HG03457 (cell line): ENCODE measurements around the gene ASAP2.

Experiments
- ATAC-seq: cut with Tn5 transposase; IDR thresholded peaks from one replicate; pipeline ENCODE4 v1.9.1; 2021; ENCODE audit warnings: moderate number of reproducible peaks; ENCODE audit not compliant: unreplicated experiment

ASAP2 gene

GRCh38 chr2:9205963-9206948 is at the start of gene ASAP2:
ASAP2 (plus strand) TSS chr2:9206812; CDS start chr2:9207105, 293 bp downstream.
- ATAC-seq, result peak; percentile 61

DNA sequence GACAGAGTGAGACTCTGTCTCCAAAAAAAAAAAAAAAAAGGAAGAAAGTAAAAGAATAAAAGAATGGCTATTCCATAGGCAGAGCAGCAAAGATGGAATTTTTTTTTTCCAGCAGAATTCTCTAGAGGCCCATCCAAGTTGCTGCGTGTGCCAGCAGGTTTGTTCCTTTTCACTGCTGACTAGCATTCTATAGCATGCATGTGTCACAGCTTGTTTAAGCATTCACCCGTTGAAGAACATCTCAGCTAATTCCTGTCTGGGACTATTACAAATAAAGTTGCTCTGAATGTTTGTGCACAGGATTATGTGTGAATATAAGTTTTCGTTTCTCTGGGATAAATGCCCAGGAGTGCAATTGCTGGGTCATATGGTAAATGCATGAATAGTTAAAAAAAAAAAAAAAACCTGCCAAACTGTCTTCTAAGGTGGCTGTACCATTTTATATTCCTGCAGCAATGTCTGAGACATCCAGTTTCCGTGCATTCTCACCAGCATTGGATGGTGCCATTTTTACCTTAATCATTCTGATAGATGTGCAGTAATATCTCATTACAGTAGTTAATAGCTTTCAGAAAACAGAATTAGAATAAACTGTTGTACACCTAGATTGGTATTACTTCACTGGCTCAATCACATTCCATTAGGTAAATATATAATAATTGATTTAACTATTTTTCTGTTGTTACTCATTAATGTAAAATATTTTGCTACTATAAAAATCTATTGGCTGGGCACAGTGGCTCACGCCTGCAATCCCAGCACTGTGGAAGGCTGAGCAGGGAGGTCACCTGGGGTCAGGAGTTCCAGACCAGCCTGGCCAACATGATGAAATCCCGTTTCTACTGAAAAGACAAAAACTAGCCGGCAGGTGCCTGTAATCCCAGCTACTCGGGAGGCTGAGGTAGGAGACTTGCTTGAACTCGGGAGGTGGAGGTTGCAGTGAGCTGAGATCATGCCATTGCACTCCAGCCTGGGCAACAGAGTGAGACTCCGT is 47.5 kb upstream of the ASAP2 start:
- ATAC-seq, result no peak

DNA sequence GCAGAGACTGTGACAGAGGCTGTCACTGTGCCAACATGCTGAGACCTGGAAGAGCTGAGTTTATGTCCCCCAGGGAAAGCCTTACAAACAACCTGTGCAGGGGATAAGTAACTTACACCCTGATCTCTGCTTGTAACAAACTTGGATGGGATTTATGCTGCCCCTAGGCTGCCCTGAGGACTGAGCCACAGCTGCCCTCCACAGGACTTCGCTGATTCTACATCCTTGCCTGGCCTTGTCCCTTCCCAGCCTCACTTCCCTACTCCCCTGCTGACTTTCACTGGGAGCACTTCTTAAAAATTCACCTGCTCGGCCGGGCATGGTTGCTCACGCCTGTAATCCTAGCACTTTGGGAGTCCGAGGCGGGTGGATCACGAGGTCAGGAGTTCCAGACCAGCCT is 45.9 kb upstream of the ASAP2 start:
- ATAC-seq, result no peak

DNA sequence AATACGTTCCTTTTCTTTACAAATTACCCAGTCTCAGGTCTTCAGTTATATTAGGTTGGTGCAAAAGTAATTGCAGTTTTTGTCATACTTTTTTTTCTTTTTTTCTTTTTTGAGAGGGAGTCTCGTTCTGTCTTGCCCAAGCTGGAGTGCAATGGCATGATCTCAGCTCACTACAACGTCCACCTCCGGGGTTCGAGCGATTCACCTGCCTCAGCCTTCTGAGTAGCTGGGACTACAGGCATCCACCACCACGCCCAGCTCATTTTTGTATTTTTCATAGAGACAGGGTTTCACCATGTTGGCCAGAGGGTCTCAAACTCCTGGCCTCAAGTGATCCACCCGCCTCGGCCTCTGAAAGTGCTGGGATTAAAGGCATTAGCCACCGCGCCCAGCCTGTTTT is 43.8 kb upstream of the ASAP2 start:
- no peak for ATAC-seq

- ATAC-seq, result no peak
These were observed 43.1 kb upstream of the ASAP2 start for GRCh38 chr2:9163306-9164111.

- ATAC-seq, result no peak
These were observed 42.5 kb upstream of the ASAP2 start for GRCh38 chr2:9164112-9164608.

- ATAC-seq, result no peak
These were observed 41.0 kb upstream of the ASAP2 start for GRCh38 chr2:9165625-9166024.

- no peak for ATAC-seq
These were observed 39.8 kb upstream of the ASAP2 start for GRCh38 chr2:9166579-9167377.

GRCh38 chr2:9167718-9168657 is 38.6 kb upstream of the ASAP2 start:
- ATAC-seq, result no peak

DNA sequence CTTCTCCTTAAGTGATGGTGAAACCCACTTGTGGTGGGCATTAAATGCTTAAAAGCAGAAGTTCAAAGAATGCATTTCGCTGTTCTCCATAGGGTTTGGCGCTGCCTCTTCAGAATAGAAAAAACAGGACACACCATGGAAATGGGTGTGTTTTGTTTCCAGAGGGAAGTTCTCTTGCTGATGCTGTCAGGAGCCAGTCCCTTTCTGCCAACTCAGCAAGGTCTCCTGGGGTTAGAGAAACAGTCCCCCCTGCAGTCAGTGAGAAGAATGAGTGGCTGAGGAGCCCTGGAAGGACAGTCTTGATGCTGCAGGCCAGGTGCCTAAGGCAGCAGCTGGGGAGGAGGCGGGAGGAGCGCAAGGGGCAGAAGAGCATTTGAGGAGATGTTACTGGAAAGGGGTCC is 37.8 kb upstream of the ASAP2 start:
- ATAC-seq, result no peak

DNA sequence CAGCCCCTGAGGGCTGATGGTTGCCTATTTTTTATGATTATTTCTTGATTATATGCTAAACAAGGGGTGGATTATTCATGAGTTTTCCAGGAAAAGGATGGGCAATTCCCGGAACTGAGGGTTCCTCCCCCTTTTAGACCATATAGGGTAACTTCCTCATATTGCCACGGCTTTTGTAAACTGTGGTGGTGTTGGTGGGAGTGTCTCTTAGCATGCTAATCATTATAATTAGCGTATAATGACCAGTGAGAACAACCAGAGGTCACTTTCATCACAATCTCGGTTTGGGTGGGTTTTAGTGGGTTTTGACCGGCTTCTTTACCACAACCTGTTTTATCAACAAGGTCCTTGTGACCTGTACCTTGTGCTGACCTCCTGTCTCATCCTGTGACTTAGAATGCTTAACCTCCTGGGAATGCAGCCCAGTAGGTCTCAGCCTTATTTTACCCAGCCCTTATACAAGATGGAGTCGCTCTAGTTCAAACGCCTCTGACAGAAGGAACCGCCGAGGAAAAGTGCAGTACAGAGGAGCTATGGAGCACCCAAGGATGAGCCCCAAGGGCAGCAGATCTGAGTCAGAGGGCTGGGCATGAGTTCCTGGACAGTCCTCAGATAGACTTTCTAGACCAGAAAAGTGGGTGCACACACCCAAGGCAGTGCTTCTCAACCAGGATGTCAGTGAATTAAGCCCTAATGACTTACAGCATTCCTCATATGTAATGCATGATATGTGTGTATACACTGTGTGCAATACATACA is 37.1 kb upstream of the ASAP2 start:
- ATAC-seq, result no peak

GRCh38 chr2:9170458-9171130 is 36.0 kb upstream of the ASAP2 start:
- no peak for ATAC-seq

GRCh38 chr2:9174771-9175437 is 31.7 kb upstream of the ASAP2 start:
- no peak for ATAC-seq

DNA sequence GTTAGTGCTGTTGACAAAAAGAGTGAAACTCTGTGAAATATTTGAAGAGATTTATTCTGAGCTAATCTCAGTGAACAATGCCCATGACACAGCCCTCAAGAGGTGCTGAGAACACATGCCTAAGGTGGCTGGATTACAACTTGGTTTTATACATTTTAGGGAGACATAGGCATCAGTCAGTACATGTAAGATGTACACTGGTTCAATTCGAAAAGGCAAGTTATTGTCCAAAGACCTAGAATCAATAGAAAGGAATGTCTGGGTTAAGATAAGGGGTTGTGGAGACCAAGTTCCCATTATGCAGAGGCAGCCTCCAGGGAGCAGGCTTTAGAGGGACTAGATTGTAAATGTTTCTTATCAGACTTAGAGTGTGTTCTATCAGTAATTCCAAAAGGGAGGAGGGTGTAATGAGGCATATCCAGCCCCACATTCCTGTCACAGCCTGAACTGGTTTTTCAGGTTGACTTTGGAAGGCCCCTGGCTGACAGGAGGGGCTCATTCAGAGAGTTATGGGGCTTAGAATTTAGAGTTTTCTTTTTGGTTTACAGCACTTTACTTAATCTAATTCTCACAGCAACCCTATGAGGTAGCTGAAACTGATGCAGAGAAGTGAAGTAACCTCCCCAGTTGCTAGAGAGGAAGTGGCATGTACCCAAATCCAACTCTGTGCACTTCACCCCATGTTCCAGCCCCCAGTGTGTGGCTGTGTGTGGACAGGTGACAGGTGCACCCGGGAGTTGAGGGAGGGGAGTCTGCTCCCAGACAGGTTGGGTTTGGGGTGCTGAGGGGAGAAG is 28.3 kb upstream of the ASAP2 start:
- ATAC-seq, result no peak

- no peak for ATAC-seq
These were observed 27.6 kb upstream of the ASAP2 start for GRCh38 chr2:9178904-9179571.
